Omental fat pad (tissue), 4 donors: ENCODE results near the gene GALNS. TPM values are rescaled to one million over a fixed set of nuclear protein-coding genes. Genes with fewer than 3 reads are reported as not detected.

Source experiments
- ATAC-seq: fragments of 150-250 bp; one replicate; pipeline ENCODE4 v1.9.1; 2016; ENCODE audit warnings: mild to moderate bottlenecking, moderate library complexity; ENCODE audit not compliant: low FRiP score
- DNase-seq: peaks from one replicate; pipeline ENCODE4 v3.0.0-alpha.2; 2019; ENCODE audit warnings: low spot score
- CTCF ChIP-seq, 3 donors: fragments of 450-650 bp; IDR thresholded peaks; one replicate each; pipeline ENCODE4 v1.5.1; 2016 to 2017; ENCODE audit warnings: antibody characterized with exemption in 3 of 3, mild to moderate bottlenecking in 3 of 3, moderate library complexity in 2 of 3
- total RNA-seq, 4 donors: library from RNA; depleted of rRNA; stranded (reverse); fragments of >200 nt; gene quantifications; one replicate each; pipeline ENCODE4 v1.1.0, GENCODE V29; 2016

Gene GALNS
- total RNA-seq, 4 donors from 2014 or later: 15.0 to 32.0 (median 23.4) TPM

- ATAC-seq (no peak), DNase-seq (no peak)
- TF ChIP-seq CTCF (IDR thresholded peaks at IDR 0.05): no peak
These were observed 26.6 kb upstream of the GALNS start for GRCh38 chr16:88883117-88883895.

- ATAC-seq (no peak), DNase-seq (no peak)
- TF ChIP-seq CTCF (IDR thresholded peaks at IDR 0.05): no peak
These were observed 25.7 kb upstream of the GALNS start for GRCh38 chr16:88882358-88883030.

GRCh38 chr16:88881675-88882357 lies 25.1 kb upstream of the GALNS start:
- TF ChIP-seq CTCF (IDR thresholded peaks at IDR 0.05): no peak
- ATAC-seq (no peak), DNase-seq (no peak)

- DNase-seq (no peak), ATAC-seq (no peak)
- TF ChIP-seq CTCF (IDR thresholded peaks at IDR 0.05): no peak
These were observed 24.4 kb upstream of the GALNS start for GRCh38 chr16:88881007-88881615.

- no peak for ATAC-seq
- no peak for DNase-seq
- TF ChIP-seq CTCF (IDR thresholded peaks at IDR 0.05): no peak
These were observed 23.7 kb upstream of the GALNS start for GRCh38 chr16:88880226-88881006.

GRCh38 chr16:88879788-88880055 lies 23.0 kb upstream of the GALNS start:
- DNase-seq (no peak), ATAC-seq (no peak)
- TF ChIP-seq CTCF (IDR thresholded peaks at IDR 0.05): no peak
